Cerebellar nuclear complex (tissue), 1 donor: ENCODE results near the gene ELANE.
"Not testable (repeated sequence)": the region's sequence is repeated elsewhere in the genome, so short reads cannot be mapped to it uniquely, and the experiment has no call there.

Source experiments
- DNase-seq, 2 experiments: peaks; one replicate each; lab custom pipeline; 2025; lab: John Stamatoyannopoulos, UW

Gene ELANE

GRCh38 chr19:842802-843179 is 9.3 kb upstream of the ELANE start:
- DNase-seq = not testable (repeated sequence)

GRCh38 chr19:843180-843835 is 8.8 kb upstream of the ELANE start:
- no peak for DNase-seq

GRCh38 chr19:843836-844545 is 8.1 kb upstream of the ELANE start:
- DNase-seq = no peak

- no peak for DNase-seq
These were observed 7.5 kb upstream of the ELANE start for GRCh38 chr19:844546-844971.

- DNase-seq = no peak
These were observed 6.2 kb upstream of the ELANE start for GRCh38 chr19:845707-846521.

- no peak for DNase-seq
These were observed 3.6 kb upstream of the ELANE start for GRCh38 chr19:848386-848921.

GRCh38 chr19:849195-849594 is 2.9 kb upstream of the ELANE start:
- not testable (repeated sequence) for DNase-seq

GRCh38 chr19:850221-850978 is 1.7 kb upstream of the ELANE start:
- no peak for DNase-seq

GRCh38 chr19:850979-851335 is 1.1 kb upstream of the ELANE start:
- no peak for DNase-seq

- no peak for DNase-seq
These were observed 997 bp downstream of the ELANE start for GRCh38 chr19:853014-853585.

- not testable (repeated sequence) for DNase-seq
These were observed 1.6 kb downstream of the ELANE start for GRCh38 chr19:853614-854220.

GRCh38 chr19:854549-854948 is 2.4 kb downstream of the ELANE start:
- DNase-seq = no peak

GRCh38 chr19:855142-855541 is 3.0 kb downstream of the ELANE start:
- no peak for DNase-seq

- DNase-seq = no peak
These were observed 3.5 kb downstream of the ELANE start for GRCh38 chr19:855566-856120.

- no peak for DNase-seq
These were observed 6.2 kb downstream of the ELANE start for GRCh38 chr19:858284-858683.

- DNase-seq = no peak
These were observed 7.1 kb downstream of the ELANE start, which contains the start of gene CFD for GRCh38 chr19:858868-859843. CFD (plus strand) TSS chr19:859664; CDS start chr19:859690, 26 bp downstream.

GRCh38 chr19:861141-861755 is 9.1 kb downstream of the ELANE start:
- no peak for DNase-seq

GRCh38 chr19:861756-862580 is 9.9 kb downstream of the ELANE start:
- no peak for DNase-seq
